ENCODE data around the gene TSSC4. TPM values are rescaled to one million over a fixed set of nuclear protein-coding genes. Genes with fewer than 3 reads are reported as not detected.

The TSSC4 gene
- total RNA-seq, 4 donors from 2014 or later, result 24.2 to 35.5 (median 29.6) TPM

GRCh38 chr11:2400762-2401435 is 349 bp downstream of the TSSC4 start:
- 0% methylated on average over 5 to 16 of the region's 55 CpGs for WGBS, 2 donors
- H3K36me3 ChIP-seq, result peaks cover 27 to 53% (median 30%) of the 10 kb centered on the region in 3 donors
- H3K4me3 ChIP-seq, result peak overlapping the region; percentile 75 to 100 (median 90)
- H3K9me3 ChIP-seq, result no peaks in the 10 kb centered on the region
- no peaks in the 10 kb centered on the region for H3K27me3 ChIP-seq
- intact Hi-C loops (cut with DNase I), result no loop called here
- peak overlapping the region; percentile 95 to 100 (median 98) for H3K27ac ChIP-seq
- no peak for DNase-seq
- H3K4me1 ChIP-seq, result peaks cover 24 to 38% (median 25%) of the 10 kb centered on the region in 3 donors
- no peak for TF ChIP-seq CTCF (IDR thresholded peaks at IDR 0.05)
- peak in 2 of 4 donors; percentile 6 to 23 for TF ChIP-seq POLR2A (IDR thresholded peaks at IDR 0.05)

- intact Hi-C loops (cut with DNase I), result no loop called here
- peak overlapping the region; percentile 95 to 100 (median 98) for H3K27ac ChIP-seq
- H3K4me3 ChIP-seq, result peak overlapping the region; percentile 75 to 100 (median 90)
- H3K27me3 ChIP-seq, result no peaks in the 10 kb centered on the region
- no peaks in the 10 kb centered on the region for H3K9me3 ChIP-seq
- TF ChIP-seq POLR2A (IDR thresholded peaks at IDR 0.05), result no peak
- peak in 1 of 6 experiments; percentile 35 for TF ChIP-seq CTCF (IDR thresholded peaks at IDR 0.05)
- WGBS, 2 donors, result 31% methylated on average over 5 of the region's 12 CpGs; no CpG with 5 or more reads in 1 of the 2 donors
- H3K36me3 ChIP-seq, result peaks cover 23 to 47% (median 25%) of the 10 kb centered on the region in 3 donors
- no peak for DNase-seq
- peaks cover 24 to 38% (median 25%) of the 10 kb centered on the region in 3 donors for H3K4me1 ChIP-seq
Measured at GRCh38 chr11:2401436-2401984, 960 bp downstream of the TSSC4 start.

- Histone ChIP-seq H3K4me3 (peak overlapping the region in 2 of 4 donors; percentile 75 to 91), H3K27me3 (no peaks in the 10 kb centered on the region), H3K27ac (peak overlapping the region in 2 of 4 donors; percentile 97 to 99), H3K36me3 (peaks cover 17 to 41% (median 20%) of the 10 kb centered on the region in 3 donors), H3K9me3 (no peaks in the 10 kb centered on the region), H3K4me1 (peaks cover 24 to 41% (median 25%) of the 10 kb centered on the region in 3 donors)
- DNase-seq, result no peak
- TF ChIP-seq POLR2A (IDR thresholded peaks at IDR 0.05), result no peak
- no peak for TF ChIP-seq CTCF (IDR thresholded peaks at IDR 0.05)
- intact Hi-C loops (cut with DNase I), result no loop called here
- no CpG with 5 or more reads among the region's 13 CpGs for WGBS, 2 donors
Measured at GRCh38 chr11:2402106-2402505, 1.6 kb downstream of the TSSC4 start.

- TF ChIP-seq CTCF (IDR thresholded peaks at IDR 0.05) (no peak), POLR2A (IDR thresholded peaks at IDR 0.05) (no peak)
- H3K4me1 ChIP-seq, result peaks cover 24 to 46% (median 25%) of the 10 kb centered on the region in 3 donors
- no peak overlapping the region for H3K27ac ChIP-seq
- intact Hi-C loops (cut with DNase I), result no loop called here
- DNase-seq, result no peak
- peaks cover 11 to 31% (median 15%) of the 10 kb centered on the region in 3 donors for H3K36me3 ChIP-seq
- H3K4me3 ChIP-seq, result no peak overlapping the region
- 76% methylated on average over 12 of the region's 31 CpGs; no CpG with 5 or more reads in 1 of the 2 donors for WGBS, 2 donors
- H3K9me3 ChIP-seq, result no peaks in the 10 kb centered on the region
- H3K27me3 ChIP-seq, result peaks cover 0 to 5% (median 0%) of the 10 kb centered on the region in 4 donors
Measured at GRCh38 chr11:2402890-2403645, 2.5 kb downstream of the TSSC4 start.
